Measurements from ENCODE around the gene SCG5.

The SCG5 gene

DNA sequence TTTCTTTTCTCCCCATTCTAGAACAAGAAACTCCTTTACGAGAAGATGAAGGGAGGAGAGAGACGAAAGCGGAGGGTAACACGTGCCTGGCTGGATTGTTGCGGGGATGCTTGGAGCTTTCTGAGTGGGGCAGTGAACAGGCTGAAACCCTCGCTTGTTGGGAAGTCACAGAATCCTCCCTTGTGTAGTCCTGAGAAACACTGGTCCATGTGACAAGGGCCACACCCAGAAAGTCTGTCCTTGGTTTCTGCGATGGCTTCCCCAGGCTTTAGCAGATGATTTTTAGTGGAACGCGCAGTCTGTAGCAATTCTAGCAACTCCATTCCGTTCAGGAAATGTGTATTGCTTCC is 50.2 kb downstream of the SCG5 start:
- no peak for DNase-seq (ENCODE audit: low read depth, low spot score)

DNA sequence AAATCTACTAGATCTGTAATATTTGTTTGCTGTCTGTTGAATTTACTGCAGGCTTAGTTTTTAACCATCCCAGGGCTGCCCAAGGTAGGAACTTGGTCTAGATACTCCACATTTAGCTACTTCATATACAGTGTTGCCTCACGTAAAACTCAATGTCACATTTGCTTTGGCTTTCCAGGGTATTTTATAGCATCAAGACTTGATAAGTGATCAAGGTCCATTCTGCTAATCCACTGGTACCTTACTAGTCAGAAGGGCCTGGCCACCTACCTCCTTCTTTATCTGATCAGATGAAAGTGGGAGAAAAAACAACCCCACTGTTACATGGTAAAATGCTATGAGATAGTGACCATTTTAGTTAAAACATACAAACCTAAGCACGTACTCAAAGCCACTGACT is 50.8 kb downstream of the SCG5 start:
- DNase-seq (ENCODE audit: low read depth, low spot score) = no peak

DNA sequence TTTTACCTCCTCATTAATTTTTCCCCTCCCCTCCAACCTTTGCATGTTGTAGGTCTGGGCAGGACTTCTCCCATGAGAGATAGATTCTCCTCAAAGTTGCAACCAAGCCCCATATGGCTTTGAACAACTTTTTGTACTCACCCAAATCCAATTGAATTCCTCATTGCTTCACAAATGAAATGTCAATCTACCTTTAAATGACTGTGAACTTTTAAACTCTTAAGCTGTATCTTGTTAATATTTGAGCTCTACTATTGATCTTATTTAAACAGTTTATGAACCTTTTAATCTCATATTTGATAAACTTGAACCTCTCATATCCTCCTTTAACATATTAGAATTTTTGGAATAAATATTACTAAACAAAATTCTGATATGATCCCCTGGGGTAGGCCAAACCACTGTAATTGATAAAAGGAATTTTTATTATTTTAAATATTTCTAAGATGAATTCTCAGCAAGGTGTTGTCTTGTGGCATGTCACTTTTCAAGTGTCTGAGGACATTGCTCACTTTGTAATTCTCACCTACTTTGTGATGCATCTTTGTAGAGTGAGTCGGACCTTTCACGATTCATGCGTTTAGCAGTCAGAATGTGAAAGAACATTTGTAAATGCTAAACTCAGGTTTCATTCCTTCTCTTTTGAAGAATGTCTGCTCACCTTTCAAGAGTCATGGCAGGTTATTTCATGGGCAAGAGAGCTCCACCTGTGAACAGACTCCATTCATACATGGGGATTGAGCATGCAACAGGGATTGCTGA is 52.9 kb downstream of the SCG5 start:
- no peak for DNase-seq (ENCODE audit: low read depth, low spot score)

DNA sequence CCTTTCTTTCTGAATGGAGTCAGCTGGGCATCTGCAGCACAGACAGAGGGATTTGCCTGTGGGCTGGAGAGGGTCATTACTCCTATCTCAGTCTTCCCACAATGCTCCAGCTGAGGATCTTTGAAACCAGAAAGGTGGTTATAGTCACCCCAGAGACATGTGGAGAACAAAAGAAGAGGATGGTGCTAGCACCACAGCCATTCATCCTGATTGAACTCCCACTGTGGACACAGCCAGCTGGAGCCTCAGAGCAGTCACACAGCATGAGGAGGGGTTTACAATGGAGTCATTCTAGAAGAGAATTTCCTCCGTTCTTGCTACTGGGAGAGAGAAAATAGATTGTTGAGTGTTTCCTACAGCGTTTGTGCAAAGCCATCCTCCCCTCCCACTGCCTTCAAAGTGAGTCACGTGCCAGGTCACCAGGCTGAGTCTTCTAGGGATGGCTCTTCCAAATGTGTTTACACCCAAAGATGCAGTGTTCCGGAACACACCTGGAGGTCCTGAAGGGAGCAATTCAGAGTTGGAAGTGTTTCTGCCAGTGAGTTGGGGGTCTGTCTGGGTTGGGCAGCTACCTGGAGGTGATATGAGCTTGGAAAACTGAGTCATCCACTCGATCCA is 57.4 kb downstream of the SCG5 start:
- DNase-seq (ENCODE audit: low read depth, low spot score) = no peak

GRCh38 chr15:32700501-32701150 is 59.1 kb downstream of the SCG5 start:
- no peak for DNase-seq (ENCODE audit: low read depth, low spot score)

DNA sequence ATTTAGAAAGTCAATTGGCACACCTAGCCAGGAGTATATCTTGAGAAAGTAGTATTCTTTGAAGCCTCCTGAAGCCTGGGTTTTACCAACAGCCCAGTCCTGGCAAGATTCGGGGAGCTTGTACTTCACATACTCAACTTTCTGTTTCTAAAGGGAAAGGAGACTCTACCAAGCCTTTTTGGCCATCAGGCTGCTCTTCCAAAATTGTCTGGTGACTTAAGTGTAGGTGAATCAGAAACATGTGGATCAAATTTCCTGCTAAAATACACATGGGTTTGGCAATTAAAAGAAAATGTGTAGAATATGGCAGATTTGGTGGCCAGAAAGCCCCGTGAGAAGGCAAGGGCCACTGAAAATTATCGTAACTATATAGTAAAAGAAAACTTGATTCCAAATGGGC is 60.4 kb downstream of the SCG5 start:
- DNase-seq (ENCODE audit: low read depth, low spot score) = no peak

- DNase-seq (ENCODE audit: low read depth, low spot score) = no peak
These were observed 63.0 kb downstream of the SCG5 start for GRCh38 chr15:32704395-32704981.

- no peak for DNase-seq (ENCODE audit: low read depth, low spot score)
These were observed 63.9 kb downstream of the SCG5 start for GRCh38 chr15:32705446-32705845.

DNA sequence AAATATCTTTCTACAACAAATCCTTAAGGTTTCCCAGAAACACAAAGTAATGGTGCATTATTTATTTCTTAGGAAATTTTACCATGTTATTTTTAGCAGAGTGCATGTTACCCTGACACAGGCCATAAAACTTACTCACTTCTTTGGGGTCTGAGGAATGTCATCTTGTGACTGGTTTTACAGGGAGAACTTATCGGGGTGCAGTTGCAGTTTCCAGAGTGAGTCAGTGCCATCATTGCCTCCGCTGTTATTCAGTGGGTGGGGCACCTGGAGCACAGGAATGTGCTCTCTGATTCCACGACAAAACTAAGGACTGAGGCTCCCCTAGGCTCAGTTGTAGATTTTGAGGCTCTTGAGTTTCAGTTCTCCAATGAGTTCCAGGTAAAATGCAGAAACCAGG is 65.2 kb downstream of the SCG5 start:
- DNase-seq (ENCODE audit: low read depth, low spot score) = no peak

- DNase-seq (ENCODE audit: low read depth, low spot score) = no peak
These were observed 65.9 kb downstream of the SCG5 start for GRCh38 chr15:32707436-32707835.

DNA sequence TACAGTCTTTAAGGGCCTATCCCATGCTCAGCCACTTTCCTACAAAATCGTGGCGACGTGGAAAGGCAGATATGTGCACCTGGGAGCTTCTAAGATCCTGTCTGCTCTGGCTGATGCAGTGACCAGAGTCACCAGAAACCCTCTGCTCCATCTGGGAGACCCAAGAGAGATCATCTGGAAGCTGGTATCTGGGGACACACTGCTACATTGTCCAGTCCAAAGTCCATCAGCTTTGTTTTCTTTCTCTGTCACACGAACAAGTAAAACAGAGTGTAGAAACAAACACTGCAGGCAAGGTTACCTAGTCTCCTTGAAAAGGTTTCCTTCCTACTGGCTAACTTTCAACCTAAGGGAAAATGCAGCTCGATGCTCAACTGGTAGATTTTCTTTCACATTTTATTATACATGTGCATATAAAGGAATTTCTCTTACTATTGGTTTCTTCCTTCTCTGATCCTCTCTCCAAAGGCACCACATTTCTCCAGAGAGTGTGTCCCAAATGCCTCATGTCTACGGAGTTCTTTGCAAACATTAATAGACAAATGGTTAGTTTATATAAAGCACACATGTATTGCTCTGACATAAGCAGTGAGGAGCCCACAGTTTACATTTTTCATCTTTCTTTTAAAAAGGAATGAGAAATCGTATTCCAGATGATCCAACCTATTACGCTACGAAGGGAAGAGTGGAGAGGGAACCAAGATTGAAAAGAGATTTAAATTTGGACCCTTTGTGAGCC is 68.0 kb downstream of the SCG5 start:
- DNase-seq (ENCODE audit: low read depth, low spot score) = no peak

DNA sequence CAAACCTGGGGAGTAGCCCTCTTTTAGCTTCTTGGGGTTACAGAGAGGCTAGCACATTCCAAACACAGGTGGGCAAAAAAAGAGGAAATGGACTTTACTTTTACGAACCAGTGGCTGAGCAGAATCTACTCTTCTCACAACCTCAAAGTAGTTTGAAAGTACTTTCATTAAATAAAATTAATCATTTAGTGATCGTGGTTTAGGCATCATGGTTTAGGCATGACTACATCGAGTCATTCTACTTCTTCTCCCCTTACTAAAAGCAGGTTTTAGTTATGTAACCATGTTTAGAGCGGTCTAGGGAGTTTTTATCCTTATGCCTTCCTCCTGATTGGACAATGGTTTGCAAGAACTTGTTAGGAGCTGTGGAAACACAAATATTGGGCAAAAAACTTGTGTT is 73.8 kb downstream of the SCG5 start:
- DNase-seq (ENCODE audit: low read depth, low spot score) = no peak

- no peak for DNase-seq (ENCODE audit: low read depth, low spot score)
These were observed 74.9 kb downstream of the SCG5 start for GRCh38 chr15:32716216-32716914.

- DNase-seq (ENCODE audit: low read depth, low spot score) = no peak
These were observed 75.5 kb downstream of the SCG5 start for GRCh38 chr15:32716915-32717425.

DNA sequence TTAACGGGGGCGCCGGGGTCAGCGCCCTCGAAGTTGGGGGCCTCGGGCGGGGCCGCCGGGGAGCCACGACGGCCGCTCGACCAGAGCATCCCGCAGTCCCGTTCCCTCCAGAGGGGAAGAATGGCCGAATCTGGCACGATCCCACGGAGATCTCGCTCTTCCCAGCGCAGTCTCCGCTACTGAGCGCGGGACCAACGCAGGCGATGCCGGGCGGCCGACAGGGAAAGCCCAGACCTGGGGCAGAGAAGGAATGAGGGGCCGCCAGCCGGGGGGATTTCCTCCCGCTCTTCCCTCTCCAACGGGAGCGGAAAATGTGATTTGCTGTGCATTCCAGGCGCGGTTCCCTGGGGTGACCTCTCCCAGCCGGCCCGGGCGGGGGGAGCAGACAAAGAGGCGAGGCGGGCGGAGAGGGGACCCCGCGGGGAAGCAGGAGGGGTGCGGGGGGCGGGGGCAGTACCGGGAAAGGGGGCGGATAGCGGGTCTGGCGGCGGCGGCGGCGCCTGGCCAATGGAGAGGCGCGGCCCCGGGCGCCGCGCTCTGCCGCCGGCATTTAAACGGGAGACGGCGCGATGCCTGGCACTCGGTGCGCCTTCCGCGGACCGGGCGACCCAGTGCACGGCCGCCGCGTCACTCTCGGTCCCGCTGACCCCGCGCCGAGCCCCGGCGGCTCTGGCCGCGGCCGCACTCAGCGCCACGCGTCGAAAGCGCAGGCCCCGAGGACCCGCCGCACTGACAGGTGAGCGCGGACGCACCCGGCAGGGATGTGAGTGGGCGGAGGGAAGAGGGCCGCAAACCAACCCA is 76.1 kb downstream of the SCG5 start, which contains the start of gene GREM1:
Gene GREM1 (plus strand): TSS at position 579 of the 801 bp plus-strand sequence. CDS start 12,687 bp downstream, outside the sequence.
- DNase-seq (ENCODE audit: low read depth, low spot score) = no peak

- DNase-seq (ENCODE audit: low read depth, low spot score) = no peak
These were observed 76.8 kb downstream of the SCG5 start for GRCh38 chr15:32718227-32718820.

DNA sequence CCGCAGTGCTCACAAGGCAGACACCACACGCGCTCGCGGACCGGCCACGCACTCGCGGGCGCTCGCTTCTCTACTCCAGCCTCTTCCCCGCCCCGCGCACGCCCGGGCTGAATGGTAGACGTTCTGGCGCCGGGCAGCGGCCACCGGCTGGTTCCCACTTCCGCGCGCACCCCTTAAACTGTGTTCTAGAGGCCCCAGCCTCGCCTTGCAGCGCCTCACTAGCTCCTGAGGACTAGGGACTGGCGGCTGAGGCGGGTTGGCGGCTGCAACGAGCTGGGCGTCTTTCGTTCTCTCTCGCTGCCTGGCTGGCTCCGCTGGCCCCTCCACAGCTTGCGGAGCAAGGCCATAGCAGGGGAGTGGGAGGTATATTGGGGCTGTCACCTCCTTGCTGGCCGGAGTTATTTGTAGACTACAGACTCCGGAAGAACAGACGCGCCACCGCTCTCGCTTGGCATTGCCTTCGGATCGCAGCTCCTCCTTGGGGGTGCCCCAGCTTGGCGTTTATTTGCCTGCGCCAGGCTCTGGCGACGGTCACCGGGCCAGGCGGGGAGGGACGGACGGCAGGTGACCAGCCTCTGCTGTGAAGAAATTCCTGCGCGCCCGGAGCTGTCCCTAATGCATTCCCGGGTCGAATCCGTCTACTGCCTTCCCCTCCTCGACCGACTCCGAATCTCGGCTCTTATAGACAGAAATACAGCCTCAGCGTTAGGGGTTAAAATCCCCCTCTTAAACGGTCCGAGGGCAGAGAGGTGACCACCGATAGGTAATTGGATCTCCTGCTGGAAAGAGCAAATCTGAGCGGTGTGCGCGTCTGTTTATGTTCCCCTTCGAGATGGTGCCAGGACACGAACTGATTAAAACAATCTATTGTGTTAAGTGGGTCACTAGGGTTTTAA is 77.6 kb downstream of the SCG5 start:
- no peak for DNase-seq (ENCODE audit: low read depth, low spot score)

- no peak for DNase-seq (ENCODE audit: low read depth, low spot score)
These were observed 80.1 kb downstream of the SCG5 start for GRCh38 chr15:32721596-32721995.

GRCh38 chr15:32722136-32722535 is 80.6 kb downstream of the SCG5 start:
- DNase-seq (ENCODE audit: low read depth, low spot score) = no peak
